HG02852 (cell line): ENCODE results near the gene KLHDC8A.
"Not testable (repeated sequence)": the region's sequence is repeated elsewhere in the genome, so short reads cannot be mapped to it uniquely, and the experiment has no call there.

Experiments used
- ATAC-seq: cut with Tn5 transposase; IDR thresholded peaks from one replicate; pipeline ENCODE4 v1.9.1; 2021; ENCODE audit warnings: mild to moderate bottlenecking, moderate library complexity; ENCODE audit not compliant: unreplicated experiment

The KLHDC8A gene

GRCh38 chr1:205356440-205357139, at the start of gene KLHDC8A:
Gene KLHDC8A, minus strand, starts transcription at chr1:205356922. Its CDS starts 13,318 bp downstream, at chr1:205343604.
- no peak for ATAC-seq

- not testable (repeated sequence) for ATAC-seq
These were observed 49.5 kb upstream of the KLHDC8A start for GRCh38 chr1:205406252-205406651.

GRCh38 chr1:205404484-205404883, 47.8 kb upstream of the KLHDC8A start:
- not testable (repeated sequence) for ATAC-seq

GRCh38 chr1:205398586-205398985, 41.9 kb upstream of the KLHDC8A start:
- no peak for ATAC-seq

- no peak for ATAC-seq
These were observed 40.4 kb upstream of the KLHDC8A start for GRCh38 chr1:205396967-205397616.

- no peak for ATAC-seq
These were observed 38.9 kb upstream of the KLHDC8A start for GRCh38 chr1:205395616-205396015.

- no peak for ATAC-seq
These were observed 35.9 kb upstream of the KLHDC8A start for GRCh38 chr1:205392650-205393049.

- no peak for ATAC-seq
These were observed 34.7 kb upstream of the KLHDC8A start for GRCh38 chr1:205391386-205391785.

GRCh38 chr1:205387845-205388244, 31.1 kb upstream of the KLHDC8A start:
- no peak for ATAC-seq

GRCh38 chr1:205382990-205383389, 26.3 kb upstream of the KLHDC8A start:
- ATAC-seq: not testable (repeated sequence)

GRCh38 chr1:205382561-205382960, 25.8 kb upstream of the KLHDC8A start:
- ATAC-seq: no peak

- ATAC-seq: no peak
These were observed 24.6 kb upstream of the KLHDC8A start for GRCh38 chr1:205381305-205381704.

- no peak for ATAC-seq
These were observed 24.2 kb upstream of the KLHDC8A start for GRCh38 chr1:205380882-205381281.

GRCh38 chr1:205379056-205379455, 22.3 kb upstream of the KLHDC8A start:
- no peak for ATAC-seq

GRCh38 chr1:205377355-205377754, 20.6 kb upstream of the KLHDC8A start:
- no peak for ATAC-seq

- no peak for ATAC-seq
These were observed 20.0 kb upstream of the KLHDC8A start for GRCh38 chr1:205376739-205377138.

- ATAC-seq: no peak
These were observed 19.3 kb upstream of the KLHDC8A start for GRCh38 chr1:205375835-205376545.

- no peak for ATAC-seq
These were observed 17.7 kb upstream of the KLHDC8A start for GRCh38 chr1:205374210-205375078.

- ATAC-seq: no peak
These were observed 17.1 kb upstream of the KLHDC8A start for GRCh38 chr1:205373798-205374175.

- no peak for ATAC-seq
These were observed 16.5 kb upstream of the KLHDC8A start for GRCh38 chr1:205373022-205373797.
